ENCODE data around the gene AP1S2. TPM values are rescaled to one million over a fixed set of nuclear protein-coding genes. Genes with fewer than 3 reads are reported as not detected.

The AP1S2 gene
- total RNA-seq, 1 experiment from 2014 or later = 19.9 TPM

DNA sequence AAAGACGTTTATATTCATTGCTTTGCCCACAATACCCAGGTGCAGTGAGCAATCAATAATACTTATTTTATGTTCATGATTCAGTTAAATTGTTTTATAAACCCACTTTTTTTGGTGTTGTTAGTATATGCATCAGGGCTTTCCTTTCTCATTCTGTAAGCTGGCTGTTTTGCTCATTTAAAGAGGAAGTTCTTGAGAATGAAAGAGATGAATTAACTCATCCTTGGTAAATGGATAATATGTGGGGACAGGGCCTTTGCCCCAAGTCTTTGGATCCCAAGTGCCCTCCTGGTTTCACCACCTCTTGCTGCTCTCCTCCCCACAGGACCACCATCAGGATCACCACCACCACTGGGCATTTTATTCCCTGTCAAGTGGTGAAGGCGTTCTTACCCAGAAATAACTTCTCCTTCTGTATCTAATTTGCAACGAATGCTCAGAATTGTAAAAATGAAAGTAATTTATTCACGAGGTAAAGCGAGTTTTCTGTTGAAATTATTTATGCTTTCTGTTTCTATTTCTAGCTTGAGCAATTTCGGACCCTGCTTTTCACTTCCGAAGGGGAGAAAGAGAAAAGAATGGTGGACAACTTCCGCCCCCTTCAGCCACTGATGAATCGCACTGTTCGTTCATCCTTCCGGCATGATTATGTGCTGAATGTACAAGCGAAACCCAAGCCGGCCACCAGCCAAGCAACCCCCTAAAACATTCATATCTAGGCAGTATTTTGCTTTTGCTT is 72.5 kb downstream of the AP1S2 start:
- Histone ChIP-seq H3K4me1 (ENCODE audit: control insufficient read depth in 1 of 2, insufficient read depth in 2 of 2, low read length in 2 of 2) (no peaks in the 10 kb centered on the region), H3K36me3 (ENCODE audit: control insufficient read depth in 1 of 2, insufficient read depth in 2 of 2, low read length in 2 of 2) (no peaks in the 10 kb centered on the region), H3K27me3 (ENCODE audit: insufficient read depth, low read length) (no peaks in the 10 kb centered on the region), H3K27ac (ENCODE audit: low read depth, low read length) (no peak overlapping the region), H3K9me3 (ENCODE audit: control insufficient read depth in 1 of 2, insufficient read depth in 1 of 2, low read depth in 1 of 2, low read length in 2 of 2) (no peaks in the 10 kb centered on the region), H3K9ac (ENCODE audit: low read length) (no peak overlapping the region), H3K79me2 (ENCODE audit: insufficient read depth, low read length) (no peaks in the 10 kb centered on the region), H3K4me2 (ENCODE audit: low read length) (no peak overlapping the region), H3K9me2 (ENCODE audit: insufficient read depth) (no peaks in the 10 kb centered on the region), H4K20me1 (ENCODE audit: insufficient read depth) (no peaks in the 10 kb centered on the region), H2AFZ (ENCODE audit: low read depth, low read length, poor library complexity, severe bottlenecking) (no peak overlapping the region), H3K4me3 (replicated peaks in 1 of 2; ENCODE audit: low read depth in 1 of 2, low read length in 2 of 2) (no peak overlapping the region)
- no TSS peak for BruUV-seq (replicated peaks)
- RAD21 ChIA-PET (ENCODE audit: low non-redundant PET in 1 of 2, low total read pairs in 2 of 2, uncharacterized antibody in 2 of 2, unreplicated experiment in 2 of 2) = no interaction called here
- intact Hi-C loops (cut with micrococcal nuclease) = no loop called here
- CTCF ChIA-PET = no interaction called here
- ATAC-seq (no peak), DNase-seq (ENCODE audit: low read depth, low spot score) (no peak)
- no peak for TF ChIP-seq TCF7L2 (IDR thresholded peaks at IDR 0.05; ENCODE audit: borderline replicate concordance, extremely low read depth, insufficient read depth, insufficient read length)
- POLR2A ChIA-PET = no interaction called here

Other genes starting within 250 kb of the AP1S2 start
- gene CLTRN, start 190.0 kb downstream of the AP1S2 start, total RNA-seq (2021; ENCODE audit: unreplicated experiment) = 0.25 TPM
- gene CA5B, start 116.5 kb downstream of the AP1S2 start, total RNA-seq (2021; ENCODE audit: unreplicated experiment) = 5.5 TPM
- gene ZRSR2, start 64.3 kb downstream of the AP1S2 start, total RNA-seq (2021; ENCODE audit: unreplicated experiment) = 4.6 TPM

Measured in HCT116 (cell line).